Activated T-helper 9 cell treated with anti-CD3 and anti-CD28 coated beads, Interleukin-2, amount 50 U/mL, for 16 hours (primary cell): ENCODE results near the gene MARCHF2.
A peak's percentile ranks its signal among the peaks of the same experiment; 100 is the strongest.
"Not testable (repeated sequence)": the region's sequence is repeated elsewhere in the genome, so short reads cannot be mapped to it uniquely, and the experiment has no call there.

Source experiments
- DNase-seq: peaks from one replicate; pipeline ENCODE4 v3.0.0-alpha.2; 2020; ENCODE audit warnings: low read depth

Gene MARCHF2

GRCh38 chr19:8410718-8411117 lies 2.4 kb upstream of the MARCHF2 start:
- DNase-seq = not testable (repeated sequence)

- no peak for DNase-seq
Measured at GRCh38 chr19:8413629-8413995, 507 bp downstream of the MARCHF2 start.

GRCh38 chr19:8416796-8417195 lies 3.7 kb downstream of the MARCHF2 start:
- DNase-seq = no peak

- no peak for DNase-seq
Measured at GRCh38 chr19:8421484-8422461, 8.7 kb downstream of the MARCHF2 start.

GRCh38 chr19:8423817-8424223 lies 10.7 kb downstream of the MARCHF2 start:
- no peak for DNase-seq

- not testable (repeated sequence) for DNase-seq
Measured at GRCh38 chr19:8425331-8425730, 12.2 kb downstream of the MARCHF2 start.

- no peak for DNase-seq
Measured at GRCh38 chr19:8426283-8426682, 13.2 kb downstream of the MARCHF2 start.

GRCh38 chr19:8429044-8429443 lies 15.9 kb downstream of the MARCHF2 start:
- DNase-seq = no peak

GRCh38 chr19:8429826-8430225 lies 16.7 kb downstream of the MARCHF2 start:
- DNase-seq = no peak

- no peak for DNase-seq
Measured at GRCh38 chr19:8430650-8431049, 17.5 kb downstream of the MARCHF2 start.

GRCh38 chr19:8438236-8438635 lies 25.1 kb downstream of the MARCHF2 start:
- DNase-seq = no peak

- no peak for DNase-seq
Measured at GRCh38 chr19:8441725-8442544, 28.8 kb downstream of the MARCHF2 start.

- not testable (repeated sequence) for DNase-seq
Measured at GRCh38 chr19:8444140-8444676, 31.1 kb downstream of the MARCHF2 start.

- peak; percentile 100 for DNase-seq
Measured at GRCh38 chr19:8444677-8445487, 31.8 kb downstream of the MARCHF2 start, which contains the start of gene HNRNPM. Gene HNRNPM (plus strand): TSS chr19:8444975. CDS start chr19:8444999, 24 bp downstream.

- peak; percentile 36 for DNase-seq
Measured at GRCh38 chr19:8445488-8446001, 32.4 kb downstream of the MARCHF2 start.

- no peak for DNase-seq
Measured at GRCh38 chr19:8446061-8446709, 33.1 kb downstream of the MARCHF2 start.

- no peak for DNase-seq
Measured at GRCh38 chr19:8449830-8450229, 36.7 kb downstream of the MARCHF2 start.

- DNase-seq = no peak
Measured at GRCh38 chr19:8451377-8451776, 38.3 kb downstream of the MARCHF2 start.

GRCh38 chr19:8451885-8452284 lies 38.8 kb downstream of the MARCHF2 start:
- DNase-seq = no peak

- DNase-seq = no peak
Measured at GRCh38 chr19:8452446-8453123, 39.5 kb downstream of the MARCHF2 start.
